DOHH2 (cell line): ENCODE results near the gene SEPTIN1.

ENCODE experiments used
- H3F3A ChIP-seq: fragments of 200-600 bp; sonication (generic), shearing (Covaris generic); 2 replicates; pipeline ENCODE4 v1.6.0; 2016; ENCODE audit warnings: antibody characterized with exemption, mild to moderate bottlenecking; ENCODE audit not compliant: control insufficient read depth, insufficient read depth
- H3K27ac ChIP-seq: fragments of 200-600 bp; sonication (generic); 2 replicates; pipeline ENCODE4 v1.5.1; 2014; ENCODE audit warnings: low read depth, mild to moderate bottlenecking, low read length, moderate library complexity
- H3K27me3 ChIP-seq: fragments of 200-600 bp; sonication (generic); 2 replicates; pipeline ENCODE4 v1.6.1; 2014; ENCODE audit warnings: mild to moderate bottlenecking, low read length, mixed read lengths; ENCODE audit not compliant: control insufficient read depth
- H3K36me3 ChIP-seq: fragments of 200-600 bp; sonication (generic); 2 replicates; pipeline ENCODE4 v1.6.1; 2014; ENCODE audit warnings: mild to moderate bottlenecking, low read length, moderate library complexity, mixed read lengths; ENCODE audit not compliant: control insufficient read depth
- H3K4me1 ChIP-seq: fragments of 200-600 bp; sonication (generic); 2 replicates; pipeline ENCODE4 v1.6.1; 2014; ENCODE audit warnings: mild to moderate bottlenecking, low read length, mixed read lengths; ENCODE audit not compliant: control insufficient read depth
- H3K4me2 ChIP-seq: fragments of 200-600 bp; sonication (generic); 2 replicates; pipeline ENCODE4 v1.6.0; 2014; ENCODE audit warnings: mild to moderate bottlenecking, low read length, moderate library complexity
- H3K4me3 ChIP-seq: fragments of 200-600 bp; sonication (generic); 2 replicates; pipeline ENCODE4 v1.5.1; 2014; ENCODE audit warnings: mild to moderate bottlenecking, low read length, mixed read lengths
- H3K79me2 ChIP-seq: fragments of 200-600 bp; sonication (generic); 2 replicates; pipeline ENCODE4 v1.6.1; 2014; ENCODE audit warnings: mild to moderate bottlenecking, low read length, mixed read lengths; ENCODE audit not compliant: control insufficient read depth
- H3K9me2 ChIP-seq: fragments of 200-600 bp; sonication (generic); replicated peaks from 2 replicates; pipeline ENCODE4 v1.6.1; 2014; ENCODE audit warnings: mild to moderate bottlenecking, low read length, mixed read lengths; ENCODE audit not compliant: control insufficient read depth
- H3K9me3 ChIP-seq: fragments of 200-600 bp; sonication (generic); 2 replicates; pipeline ENCODE4 v1.6.1; 2014; ENCODE audit warnings: antibody characterized with exemption, low read length, mixed read lengths; ENCODE audit not compliant: control insufficient read depth, insufficient read depth
- H4K20me1 ChIP-seq: fragments of 200-600 bp; sonication (generic); 2 replicates; pipeline ENCODE4 v1.6.0; 2014; ENCODE audit warnings: low read depth, mild to moderate bottlenecking, antibody characterized with exemption, low read length, moderate library complexity; ENCODE audit not compliant: control insufficient read depth, insufficient read depth
- CTCF ChIP-seq: fragments of 200-600 bp; sonication (generic); IDR thresholded peaks from one replicate; pipeline ENCODE4 v1.5.1; 2014; ENCODE audit warnings: antibody characterized with exemption, mild to moderate bottlenecking, low read depth, low read length; ENCODE audit not compliant: poor library complexity, severe bottlenecking
- EZH2phosphoT487 ChIP-seq: fragments of 200-600 bp; sonication (generic); IDR thresholded peaks from 2 replicates; pipeline ENCODE4 v1.6.1; 2017; ENCODE audit warnings: borderline replicate concordance, mild to moderate bottlenecking, antibody characterized with exemption, low read length, moderate library complexity, mixed read lengths

Gene SEPTIN1

GRCh38 chr16:30365200-30365599 lies 17.2 kb downstream of the SEPTIN1 start:
- Histone ChIP-seq H3K9me2 (no peaks in the 10 kb centered on the region), H3K27ac (no peak overlapping the region), H3K4me1 (peaks cover 22% of the 10 kb centered on the region), H4K20me1 (peaks cover 8% of the 10 kb centered on the region), H3F3A (peaks cover 7% of the 10 kb centered on the region; the same call in 1 of the 2 replicates), H3K79me2 (peaks cover 93% of the 10 kb centered on the region), H3K9me3 (no peaks in the 10 kb centered on the region), H3K4me3 (no peak overlapping the region), H3K36me3 (peaks cover 73% of the 10 kb centered on the region), H3K4me2 (no peak overlapping the region), H3K27me3 (no peaks in the 10 kb centered on the region)
- TF ChIP-seq EZH2phosphoT487 (no peak), CTCF (no peak)

- Histone ChIP-seq H3F3A (peaks cover 10% of the 10 kb centered on the region; the same call in 1 of the 2 replicates), H3K36me3 (peaks cover 78% of the 10 kb centered on the region), H4K20me1 (no peaks in the 10 kb centered on the region), H3K9me2 (no peaks in the 10 kb centered on the region), H3K4me1 (peaks cover 15% of the 10 kb centered on the region), H3K27ac (no peak overlapping the region), H3K9me3 (no peaks in the 10 kb centered on the region), H3K4me2 (no peak overlapping the region), H3K4me3 (no peak overlapping the region), H3K27me3 (no peaks in the 10 kb centered on the region), H3K79me2 (peaks cover 78% of the 10 kb centered on the region)
- TF ChIP-seq CTCF (no peak), EZH2phosphoT487 (no peak)
Observed at GRCh38 chr16:30361180-30361579, 21.2 kb downstream of the SEPTIN1 start.

GRCh38 chr16:30359871-30360170 lies 22.5 kb downstream of the SEPTIN1 start:
- Histone ChIP-seq H3K4me3 (no peak overlapping the region), H3K27ac (no peak overlapping the region), H3K36me3 (peaks cover 71% of the 10 kb centered on the region), H3K4me1 (peaks cover 24% of the 10 kb centered on the region), H4K20me1 (no peaks in the 10 kb centered on the region), H3K4me2 (no peak overlapping the region), H3K27me3 (no peaks in the 10 kb centered on the region), H3K9me3 (no peaks in the 10 kb centered on the region), H3F3A (peaks cover 10% of the 10 kb centered on the region; the same call in 1 of the 2 replicates), H3K9me2 (no peaks in the 10 kb centered on the region), H3K79me2 (peaks cover 76% of the 10 kb centered on the region)
- TF ChIP-seq CTCF, result no peak
- no peak for TF ChIP-seq EZH2phosphoT487
